Endothelial cell of umbilical vein (primary cell): Measurements from ENCODE around the gene EQTN. TPM values are rescaled to one million over a fixed set of nuclear protein-coding genes. Genes with fewer than 3 reads are reported as not detected.

Experiments used
- polyA plus RNA-seq, 4 experiments: library from polyadenylated mRNA; depleted of rRNA in 3 of 4; stranded (reverse) in 3 of 4; unstranded in 1 of 4; fragments of >200 nt; gene quantifications; 2 replicates each; pipeline versions ENCODE4 v1.2.1 to v1.2.3, GENCODE V29; 2011 to 2012; ENCODE audit warnings: missing spikeins in 1 of 4
- total RNA-seq: library from RNA; stranded (reverse); gene quantifications from 2 replicates; pipeline ENCODE4 v1.2.3, GENCODE V29; 2021

The EQTN gene
- total and polyA plus RNA-seq, 2 donors (not counting 3 experiments of a cell fraction or from before 2014, with no cell fraction given): not detected

Other genes with a start within 250 kb of the EQTN start
- gene TEK, start 187.9 kb downstream of the EQTN start, total RNA-seq: 38.9 and 44.1 TPM in 2 replicates
- 20.4 and 26.9 TPM in 2 replicates for gene TEK, start 187.9 kb downstream of the EQTN start, polyA plus RNA-seq
- gene IFNK, start 227.1 kb upstream of the EQTN start, total RNA-seq: not detected in 2 replicates
- gene IFNK, start 227.1 kb upstream of the EQTN start, polyA plus RNA-seq: not detected in 2 replicates
- not detected in 2 replicates for gene MOB3B, start 232.7 kb upstream of the EQTN start, total RNA-seq
- 0.03 TPM in 2 replicates for gene MOB3B, start 232.7 kb upstream of the EQTN start, polyA plus RNA-seq